Inferior parietal cortex (tissue), 1 donor: ENCODE results near the gene HOXC4.
"Not testable (repeated sequence)": the region's sequence is repeated elsewhere in the genome, so short reads cannot be mapped to it uniquely, and the experiment has no call there.

ENCODE experiments used
- DNase-seq: peaks from one replicate; pipeline ENCODE4 v3.0.0-alpha.2; 2016; ENCODE audit errors: extremely low spot score

Gene HOXC4

DNA sequence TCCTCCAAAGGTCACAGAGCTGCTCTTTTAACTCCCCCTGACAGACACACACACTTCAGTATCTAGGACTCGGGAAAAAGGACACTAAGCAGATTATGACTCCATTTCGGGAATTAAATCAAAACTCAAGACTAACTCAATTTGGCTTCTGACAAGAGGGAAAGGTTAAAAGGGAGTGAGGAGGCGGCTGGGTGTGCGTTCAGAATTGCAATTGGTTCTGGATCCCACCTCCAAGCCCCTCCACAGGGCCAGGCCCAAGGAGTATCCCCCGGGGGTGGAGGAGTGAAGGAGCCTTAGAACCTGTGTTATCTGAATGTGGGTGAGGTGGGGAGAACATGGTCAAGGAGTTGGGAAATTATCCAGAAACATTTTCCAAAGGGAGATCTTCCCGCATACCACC lies 35.8 kb downstream of the HOXC4 start:
- not testable (repeated sequence) for DNase-seq

DNA sequence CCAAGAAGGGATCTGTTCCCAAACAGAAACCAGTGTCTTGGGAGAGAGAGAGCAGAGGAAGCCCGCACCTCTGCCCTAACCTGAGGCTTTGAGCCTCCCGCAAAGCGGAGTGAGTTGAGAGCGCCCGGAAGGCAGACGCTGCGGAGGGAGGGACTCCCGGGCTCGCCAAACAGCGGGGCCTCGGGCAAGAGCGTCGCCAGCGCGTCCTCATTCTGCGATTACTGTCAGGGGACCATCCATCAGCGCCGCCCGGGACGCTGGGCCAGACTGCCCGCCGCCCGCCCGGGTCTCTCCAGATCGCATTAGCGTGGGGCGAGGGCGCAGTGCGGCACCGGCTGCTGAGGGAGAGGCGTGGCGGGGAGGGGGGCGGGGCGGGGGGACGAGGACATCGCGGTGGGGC lies 36.7 kb downstream of the HOXC4 start:
- not testable (repeated sequence) for DNase-seq

DNA sequence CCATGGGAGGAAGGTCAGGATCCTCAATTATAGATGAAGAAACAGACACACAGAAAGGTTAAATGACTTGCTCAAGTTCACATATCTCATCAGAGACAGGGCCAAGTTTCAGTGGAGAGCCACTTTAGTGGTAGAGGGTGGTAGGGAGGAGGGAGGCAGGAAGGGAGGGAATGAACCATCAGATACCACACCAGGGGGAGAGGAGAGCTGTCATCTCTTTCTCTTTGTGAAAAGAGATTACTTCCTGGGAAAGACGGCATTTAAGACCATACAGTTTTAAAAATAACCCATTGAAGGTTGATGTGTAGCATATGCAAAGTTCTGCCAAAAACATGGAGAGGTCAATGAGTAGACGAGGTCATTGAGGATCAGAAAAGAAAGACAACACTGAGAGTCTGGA lies 39.3 kb downstream of the HOXC4 start:
- not testable (repeated sequence) for DNase-seq

DNA sequence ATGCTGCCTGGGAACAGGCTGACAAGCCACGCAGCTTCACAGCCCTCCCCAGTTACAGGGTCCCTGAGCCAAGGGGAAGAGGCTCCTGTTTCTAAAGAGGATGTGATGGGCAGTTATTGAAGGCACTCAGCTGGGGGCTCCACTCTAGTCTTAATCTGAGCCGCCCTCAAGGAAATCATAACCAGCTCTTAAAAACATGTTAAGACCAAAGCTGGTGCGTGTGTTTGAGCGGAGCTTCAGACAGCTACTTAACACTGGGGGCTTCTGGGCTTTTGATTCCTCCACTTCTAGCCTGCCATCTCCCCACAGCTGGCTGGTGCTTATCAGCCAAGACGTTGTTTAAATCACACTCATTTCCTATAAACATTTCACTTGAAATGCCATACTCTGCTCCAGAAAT lies 42.3 kb downstream of the HOXC4 start:
- not testable (repeated sequence) for DNase-seq

DNA sequence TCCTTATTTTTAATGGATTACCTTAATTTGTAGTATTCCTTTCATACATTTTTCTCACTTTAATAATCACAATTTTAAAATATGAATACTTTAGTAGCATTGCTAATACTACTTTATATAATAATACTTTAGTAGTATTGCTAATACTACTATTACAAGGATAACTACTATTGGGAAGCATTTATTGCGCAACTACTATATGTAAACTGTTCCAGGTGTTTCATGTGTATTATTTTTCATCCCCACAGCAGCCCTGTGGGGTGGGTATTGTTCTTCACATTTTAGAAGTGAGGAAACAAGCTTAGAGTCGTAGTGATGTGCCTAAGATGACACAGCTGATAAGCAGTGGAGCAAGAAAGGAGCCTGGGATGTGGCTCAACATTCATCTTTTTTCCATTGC lies 45.0 kb downstream of the HOXC4 start:
- not testable (repeated sequence) for DNase-seq

DNA sequence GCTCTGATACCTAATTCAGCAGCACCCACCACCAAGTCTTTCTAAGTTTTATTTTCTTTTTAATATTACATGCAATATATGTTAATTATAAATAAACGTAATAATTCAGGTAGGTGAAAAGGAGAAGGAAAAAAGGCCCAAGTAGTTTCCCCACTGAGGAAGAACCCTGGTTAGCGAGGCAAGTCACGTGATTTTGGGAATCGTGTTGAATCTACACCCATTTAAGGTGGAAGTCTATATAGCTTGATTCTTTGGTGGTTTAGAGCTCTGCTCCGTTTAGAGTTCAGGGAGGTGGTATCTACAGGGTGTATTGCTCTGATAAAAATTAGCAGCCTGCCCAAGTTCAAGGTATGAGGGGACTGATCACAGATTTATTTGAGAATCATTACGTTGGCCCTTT lies 47.0 kb downstream of the HOXC4 start:
- DNase-seq = not testable (repeated sequence)

DNA sequence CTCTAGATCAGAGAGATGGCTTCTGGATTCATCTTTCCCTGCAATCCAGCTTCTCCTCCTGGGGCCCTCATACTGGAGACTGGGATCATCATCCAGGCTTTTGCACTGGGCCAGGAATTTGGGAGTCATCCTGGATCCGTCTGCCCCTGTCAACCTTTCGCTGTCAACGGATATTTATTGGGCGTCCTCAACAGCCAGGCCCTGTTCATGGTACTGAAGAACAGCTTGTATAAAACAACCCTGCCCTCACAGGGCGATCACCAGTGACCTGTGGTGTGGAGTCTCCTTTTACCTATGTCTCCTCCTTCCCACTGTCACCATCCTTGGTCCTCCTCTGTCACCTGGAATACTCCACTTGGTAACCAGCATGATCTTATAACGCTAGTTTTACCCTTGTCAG lies 48.6 kb downstream of the HOXC4 start:
- not testable (repeated sequence) for DNase-seq

DNA sequence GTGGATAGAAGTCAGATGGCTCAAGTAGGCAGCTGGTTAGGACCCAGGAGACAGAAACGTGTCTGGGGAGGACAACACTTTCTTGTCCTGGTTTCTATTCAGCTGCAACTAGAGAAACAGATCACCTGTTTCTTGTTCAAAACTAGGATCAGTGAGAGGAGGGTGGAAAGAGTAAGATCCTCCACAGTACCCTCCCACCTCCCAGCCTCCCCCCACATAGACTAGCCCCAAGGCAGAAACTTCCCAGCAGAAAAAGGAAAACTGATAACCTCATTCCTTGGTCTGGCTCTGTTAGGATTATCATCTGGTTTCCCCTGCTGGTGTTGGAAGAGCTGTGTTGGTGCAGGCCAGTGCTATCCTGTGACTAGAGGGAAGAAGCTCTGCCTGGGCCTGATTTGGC lies 50.2 kb downstream of the HOXC4 start:
- DNase-seq = not testable (repeated sequence)
